HepG2 (cell line): ENCODE results near the gene OBP2A. TPM values are rescaled to one million over a fixed set of nuclear protein-coding genes. Genes with fewer than 3 reads are reported as not detected.

Source experiments
- ATAC-seq: fragments of 200-7000 bp; cut with Tn5 transposase; 3 replicates; pipeline ENCODE4 v1.9.1; 2020; ENCODE audit warnings: mild to moderate bottlenecking, moderate library complexity
- BruUV-seq: library from RNA; stranded (reverse); fragments of 400-500 nt; replicated peaks from 2 replicates; lab custom pipeline; 2021; lab: Mats Ljungman, UMichigan
- CTCF ChIA-PET: fragments of 300-600 bp; formaldehyde crosslinking; extraction: SDS; loops from one replicate; lab custom pipeline; 2021; ENCODE audit warnings: low total read pairs, inconsistent platforms, low intra/inter-chr PET ratio; lab: Yijun Ruan, JAX
- POLR2A ChIA-PET: fragments of 350-600 bp; sonication (Branson Sonifier 250); formaldehyde crosslinking; loops from one replicate; lab custom pipeline; 2020; ENCODE audit warnings: antibody characterized with exemption, inconsistent platforms; lab: Yijun Ruan, JAX
- DNase-seq: peaks from one replicate; pipeline ENCODE4 v3.0.0-alpha.2; 2015; ENCODE audit warnings: low spot score
- FAIRE-seq: peaks from 3 replicates; lab custom pipeline; 2011; peaks lifted over from hg19 to GRCh38; lab: Jason Lieb, UNC
- H2AFZ ChIP-seq: one replicate; pipeline ENCODE4 v1.6.1; 2011; ENCODE audit warnings: low read length, inconsistent platforms
- H3K27ac ChIP-seq: fragments of 300-600 bp; 3 replicates; pipeline ENCODE4 v1.8.0; 2011; ENCODE audit warnings: mixed run types, mild to moderate bottlenecking, mixed read lengths, low read length, inconsistent platforms; ENCODE audit not compliant: insufficient read depth; ENCODE audit errors: extremely low read length
- H3K27me3 ChIP-seq, 2 experiments: fragments of 200-600 bp in 1 of 2; 2 replicates in 1 of 2; 3 replicates in 1 of 2; pipeline versions ENCODE4 v1.6.0 to v1.8.0; 2011; ENCODE audit warnings: low read length in 2 of 2, mild to moderate bottlenecking in 2 of 2, moderate library complexity in 2 of 2, inconsistent platforms in 1 of 2; ENCODE audit not compliant: insufficient read depth in 2 of 2, control insufficient read depth in 1 of 2
- H3K36me3 ChIP-seq, 2 experiments: fragments of 200-600 bp in 1 of 2; replicated peaks in 1 of 2; 2 replicates in 1 of 2; 3 replicates in 1 of 2; pipeline versions ENCODE4 v1.5.1 to v1.8.0; 2011; ENCODE audit warnings: low read length in 2 of 2, inconsistent platforms in 1 of 2; ENCODE audit not compliant: insufficient read depth in 2 of 2, control insufficient read depth in 1 of 2
- H3K4me1 ChIP-seq: 2 replicates; pipeline ENCODE4 v1.5.1; 2012; ENCODE audit warnings: low read length, inconsistent platforms; ENCODE audit not compliant: insufficient read depth
- H3K4me2 ChIP-seq: 2 replicates; pipeline ENCODE4 v1.6.0; 2011; ENCODE audit warnings: low read depth, low read length, inconsistent platforms
- H3K4me3 ChIP-seq, 3 experiments: fragments of 200-600 bp in 1 of 3; sonication (generic), shearing (Covaris generic) in 1 of 3; replicated peaks in 1 of 3; 2 replicates each; pipeline ENCODE4 v1.5.1; 2011 to 2016; ENCODE audit warnings: low read length in 3 of 3, inconsistent platforms in 2 of 3, low read depth in 2 of 3, mild to moderate bottlenecking in 2 of 3, control low read depth in 1 of 3, mixed read lengths in 1 of 3; ENCODE audit not compliant: insufficient read depth in 1 of 3
- H3K79me2 ChIP-seq: one replicate; pipeline ENCODE4 v1.6.1; 2011; ENCODE audit warnings: low read length, inconsistent platforms; ENCODE audit not compliant: insufficient read depth
- H3K9ac ChIP-seq: 2 replicates; pipeline ENCODE4 v1.6.0; 2011; ENCODE audit warnings: mild to moderate bottlenecking, low read depth, low read length, inconsistent platforms; ENCODE audit not compliant: insufficient read depth
- H3K9me3 ChIP-seq: 2 replicates; pipeline ENCODE4 v1.5.1; 2012; ENCODE audit warnings: mild to moderate bottlenecking, low read length
- H4K20me1 ChIP-seq: 2 replicates; pipeline ENCODE4 v1.6.0; 2011; ENCODE audit warnings: inconsistent platforms, mild to moderate bottlenecking, low read length, moderate library complexity; ENCODE audit not compliant: insufficient read depth
- CREB3 ChIP-seq: sonication (generic); formaldehyde crosslinking; IDR thresholded peaks from 2 replicates; pipeline ENCODE4 v1.5.0; 2020; ENCODE audit warnings: missing genetic modification reagents
- GMEB1 ChIP-seq: sonication (generic); formaldehyde crosslinking; IDR thresholded peaks from 2 replicates; pipeline ENCODE4 v1.5.1; 2020; ENCODE audit warnings: missing genetic modification reagents, mild to moderate bottlenecking, borderline replicate concordance
- MAFK ChIP-seq, 2 experiments: IDR thresholded peaks in 1 of 2; conservative IDR thresholded peaks in 1 of 2; 2 replicates each; pipeline ENCODE4 v1.6.1; 2011; ENCODE audit warnings: improper control_type of control experiment in 2 of 2, low read length in 2 of 2
- SCMH1 ChIP-seq: sonication (generic); formaldehyde crosslinking; IDR thresholded peaks from 2 replicates; pipeline ENCODE4 v1.9.0; 2021; ENCODE audit warnings: missing genetic modification reagents, mild to moderate bottlenecking, borderline replicate concordance
- ZNF296 ChIP-seq: sonication (generic); formaldehyde crosslinking; conservative IDR thresholded peaks from 2 replicates; pipeline ENCODE4 v1.5.0; 2020; ENCODE audit warnings: mild to moderate bottlenecking, missing genetic modification reagents
- ZNF790 ChIP-seq: sonication (generic); formaldehyde crosslinking; IDR thresholded peaks from 2 replicates; pipeline ENCODE4 v1.8.0; 2022; ENCODE audit warnings: missing genetic modification reagents, mild to moderate bottlenecking, borderline replicate concordance
- WGBS: methylation state at CpG from one replicate; pipeline ENCODE4 v1.1.6; 2017; ENCODE audit warnings: low lambda C conversion rate; 5-methylcytosine and 5-hydroxymethylcytosine counted together
- in situ Hi-C: cut with HindIII; loops from 2 replicates; pipeline ENCODE4 v1.10.0; 2017; ENCODE audit warnings: low pct_unique_long_range_greater_than_20kb; ENCODE audit not compliant: extremely low pct_ligation_motif_present
- intact Hi-C: fragments of 100-400 bp; cut with micrococcal nuclease; formaldehyde crosslinking; loops from one replicate; pipeline ENCODE4 v1.10.0; 2022; ENCODE audit not compliant: unreplicated experiment
- polyA plus RNA-seq, 8 experiments: library from polyadenylated mRNA; depleted of rRNA in 3 of 8; stranded (reverse) in 7 of 8; unstranded in 1 of 8; fragments of >200 nt; fragmentation: Illumina TruSeq in 4 of 8; extraction: Trizol in 4 of 8; gene quantifications; 2 replicates each; pipeline versions ENCODE4 v1.2.1 to v1.2.3, GENCODE V29; 2011 to 2016; ENCODE audit warnings: low read depth in 4 of 8, missing spikeins in 1 of 8, mixed read lengths in 1 of 8; ENCODE audit not compliant: insufficient read depth in 1 of 8
- total RNA-seq, 5 experiments: library from RNA; depleted of rRNA; stranded (reverse); fragments of >200 nt; fragmentation: Illumina TruSeq; extraction: Trizol; gene quantifications; 2 replicates each; pipeline ENCODE4 v1.2.3, GENCODE V29; 2016; ENCODE audit warnings: low read depth in 1 of 5

The OBP2A gene
- total and polyA plus RNA-seq, 2 of the 13 experiments (the other 11 are each of a cell fraction or from before 2014, with no cell fraction given): 0.32 TPM; not detected in 1

- no peak for DNase-seq
- H3K4me2 ChIP-seq: no peak overlapping the region
- FAIRE-seq: no peak
- peaks cover 13 to 55% of the 10 kb centered on the region in 2 experiments; a peak in 4 of 5 replicates for H3K27me3 ChIP-seq
- intact Hi-C loops: no loop called here
- no peaks in the 10 kb centered on the region for H4K20me1 ChIP-seq
- H3K27ac ChIP-seq: no peak overlapping the region
- no peak for ATAC-seq
- H3K79me2 ChIP-seq: no peaks in the 10 kb centered on the region
- WGBS: 3% methylated on average over 8 of the region's 18 CpGs
- TF ChIP-seq ZNF296 (no peak), GMEB1 (CRISPR knock-in tag) (no peak), CREB3 (CRISPR knock-in tag) (no peak), ZNF790 (CRISPR knock-in tag) (no peak), SCMH1 (CRISPR knock-in tag) (no peak), MAFK (conservative IDR thresholded peaks at IDR 0.05 in 1 of 2, IDR thresholded peaks at IDR 0.05 in 1 of 2; ENCODE audit: low read length in 2 of 2) (no peak)
- TF ChIP-seq, all 625 proteins: peak for 0
- Histone ChIP-seq H3K9me3 (no peaks in the 10 kb centered on the region), H3K4me1 (peaks cover 19% of the 10 kb centered on the region), H3K36me3 (no peaks in the 10 kb centered on the region), H3K9ac (no peak overlapping the region), H3K4me3 (no peak overlapping the region), H2AFZ (no peak overlapping the region)
- BruUV-seq: no TSS peak
- in situ Hi-C loops: no loop called here
- CTCF ChIA-PET: no interaction called here
- POLR2A ChIA-PET: interaction anchor here (1.0 kb wide), 1 partner anchor 25 kb away, joined by 3 read pairs; no protein-coding TSS in a partner anchor
These were observed 6.2 kb downstream of the OBP2A start for GRCh38 chr9:135552021-135552697.
